CD14-positive monocyte (primary cell): ENCODE data around the gene LAMA4. TPM values are rescaled to one million over a fixed set of nuclear protein-coding genes. Genes with fewer than 3 reads are reported as not detected.

Experiments used
- DNase-seq, 3 donors: peaks; one replicate each; pipeline ENCODE4 v3.0.0-alpha.2; 2011 to 2022
- H2AFZ ChIP-seq: 2 replicates; pipeline ENCODE4 v1.6.0; 2012; ENCODE audit warnings: mild to moderate bottlenecking, low read depth, low read length, inconsistent platforms; ENCODE audit not compliant: insufficient read depth, poor library complexity, severe bottlenecking
- H3K27ac ChIP-seq, 2 donors: 1 replicate in 1 of 2; 2 replicates in 1 of 2; pipeline ENCODE4 v1.5.1; 2012 to 2013; ENCODE audit warnings: low read length in 2 of 2, control low read depth in 1 of 2, inconsistent platforms in 1 of 2, low read depth in 1 of 2, mild to moderate bottlenecking in 1 of 2
- H3K27me3 ChIP-seq, 2 donors: one replicate each; pipeline versions ENCODE4 v1.6.0 to v1.6.1; 2011 to 2013; ENCODE audit warnings: low read length in 2 of 2; ENCODE audit not compliant: control insufficient read depth in 2 of 2, insufficient read depth in 2 of 2
- H3K36me3 ChIP-seq, 2 donors: replicated peaks in 1 of 2; 1 replicate in 1 of 2; 2 replicates in 1 of 2; pipeline versions ENCODE4 v1.5.1 to v1.6.1; 2012 to 2013; ENCODE audit warnings: low read length in 2 of 2, control low read depth in 1 of 2, inconsistent platforms in 1 of 2, mild to moderate bottlenecking in 1 of 2; ENCODE audit not compliant: insufficient read depth in 2 of 2, control insufficient read depth in 1 of 2
- H3K4me1 ChIP-seq, 2 donors: 1 replicate in 1 of 2; 2 replicates in 1 of 2; pipeline versions ENCODE4 v1.5.1 to v1.6.1; 2012 to 2013; ENCODE audit warnings: low read length in 2 of 2, control low read depth in 1 of 2, inconsistent platforms in 1 of 2, mild to moderate bottlenecking in 1 of 2, moderate library complexity in 1 of 2; ENCODE audit not compliant: insufficient read depth in 2 of 2, control insufficient read depth in 1 of 2
- H3K4me2 ChIP-seq: replicated peaks from 2 replicates; pipeline ENCODE3; 2012; ENCODE audit warnings: low read length, moderate library complexity, mild to moderate bottlenecking; ENCODE audit not compliant: poor library complexity, severe bottlenecking; ENCODE audit errors: extremely low read depth
- H3K4me3 ChIP-seq, 3 experiments: fragments of 200-600 bp in 1 of 3; sonication (generic) in 1 of 3; replicated peaks in 1 of 3; 1 replicate in 2 of 3; 2 replicates in 1 of 3; pipeline ENCODE4 v1.5.1; 2011 to 2013; ENCODE audit warnings: low read length in 3 of 3, mild to moderate bottlenecking in 3 of 3, control low read depth in 2 of 3, low read depth in 2 of 3, inconsistent platforms in 1 of 3, moderate library complexity in 1 of 3
- H3K79me2 ChIP-seq: 2 replicates; pipeline ENCODE4 v1.6.0; 2012; ENCODE audit warnings: mild to moderate bottlenecking, control low read depth, inconsistent platforms, low read length, moderate library complexity; ENCODE audit not compliant: insufficient read depth
- H3K9ac ChIP-seq: 2 replicates; pipeline ENCODE4 v1.6.0; 2017; ENCODE audit warnings: low read length, mild to moderate bottlenecking; ENCODE audit not compliant: insufficient read depth, poor library complexity, severe bottlenecking
- H3K9me3 ChIP-seq, 2 donors: replicated peaks in 1 of 2; 1 replicate in 1 of 2; 2 replicates in 1 of 2; pipeline versions ENCODE4 v1.5.1 to v1.6.1; 2012 to 2013; ENCODE audit warnings: low read length in 2 of 2, control low read depth in 1 of 2; ENCODE audit not compliant: control insufficient read depth in 1 of 2, insufficient read depth in 1 of 2
- H4K20me1 ChIP-seq: 2 replicates; pipeline ENCODE4 v1.6.0; 2012; ENCODE audit warnings: mild to moderate bottlenecking, low read length, control low read depth, moderate library complexity; ENCODE audit not compliant: insufficient read depth
- H3K27ac Mint-ChIP-seq, 7 donors: one replicate each; pipeline ENCODE4 v1.8.0; 2020; ENCODE audit warnings: mild to moderate bottlenecking in 7 of 7, mixed read lengths in 7 of 7, moderate library complexity in 6 of 7, inconsistent platforms in 2 of 7
- H3K27me3 Mint-ChIP-seq, 3 donors: one replicate each; pipeline ENCODE4 v1.8.0; 2021 to 2022; ENCODE audit warnings: low read depth in 3 of 3, mild to moderate bottlenecking in 3 of 3, mixed read lengths in 3 of 3, moderate library complexity in 3 of 3, inconsistent platforms in 1 of 3
- H3K36me3 Mint-ChIP-seq, 2 donors: one replicate each; pipeline ENCODE4 v1.8.0; 2020; ENCODE audit warnings: mixed read lengths in 2 of 2, inconsistent platforms in 1 of 2, mild to moderate bottlenecking in 1 of 2
- H3K4me1 Mint-ChIP-seq: one replicate; pipeline ENCODE4 v1.8.0; 2020; ENCODE audit warnings: mild to moderate bottlenecking, mixed read lengths
- H3K4me3 Mint-ChIP-seq, 2 donors: one replicate each; pipeline ENCODE4 v1.8.0; 2020; ENCODE audit warnings: mild to moderate bottlenecking in 2 of 2, mixed read lengths in 2 of 2, moderate library complexity in 1 of 2
- H3K9me3 Mint-ChIP-seq, 7 donors: one replicate each; pipeline ENCODE4 v1.8.0; 2020 to 2022; ENCODE audit warnings: mixed read lengths in 7 of 7, mild to moderate bottlenecking in 6 of 7, moderate library complexity in 6 of 7, inconsistent platforms in 2 of 7
- WGBS: methylation state at CpG from one replicate; pipeline ENCODE4 v1.1.5; 2013; ENCODE audit warnings: missing lambda C conversion rate; ENCODE audit not compliant: insufficient coverage; 5-methylcytosine and 5-hydroxymethylcytosine counted together
- intact Hi-C, 2 donors: fragments of 100-400 bp; cut with micrococcal nuclease; formaldehyde crosslinking; loops; one replicate each; pipeline versions ENCODE4 v1.15.0 to v1.15.1; 2023
- polyA plus RNA-seq, 3 donors: library from polyadenylated mRNA; depleted of rRNA in 1 of 3; unstranded in 2 of 3; stranded (reverse) in 1 of 3; fragments of 300-500 nt in 2 of 3; fragments of >200 nt in 1 of 3; fragmentation: Illumina TruSeq in 2 of 3; gene quantifications; 1 replicate in 2 of 3; 2 replicates in 1 of 3; pipeline ENCODE4 v1.2.3, GENCODE V29; 2012 to 2021
- TF ChIP-seq, protein P1 (sequence below): fragments of 200-600 bp; IDR thresholded peaks from one replicate; pipeline ENCODE4 v1.8.0; 2022; ENCODE audit warnings: antibody characterized with exemption, mild to moderate bottlenecking

Gene LAMA4
- polyA plus RNA-seq, 3 donors = not detected

DNA sequence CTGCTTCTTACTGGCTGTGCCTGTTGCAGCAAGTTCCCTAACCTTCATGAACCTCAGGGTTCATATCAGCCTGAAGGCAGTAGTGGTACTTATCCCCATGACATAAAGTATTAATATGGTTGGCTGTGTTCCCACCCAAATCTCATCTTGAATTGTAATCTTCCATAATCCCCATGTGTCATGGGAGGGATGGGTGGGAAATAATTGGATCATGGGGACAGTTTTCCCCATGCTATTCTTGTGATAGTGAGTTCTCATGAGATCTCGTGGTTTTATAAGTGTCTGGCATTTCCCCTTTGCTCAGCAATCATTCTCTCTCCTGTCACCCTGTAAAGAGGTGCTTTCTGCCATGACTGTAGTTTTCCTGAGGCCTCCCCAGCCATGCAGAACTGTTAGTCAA lies 105.1 kb downstream of the LAMA4 start:
- intact Hi-C loops = no loop called here
- Histone ChIP-seq H3K79me2 (no peaks in the 10 kb centered on the region), H3K9ac (no peak overlapping the region), H3K4me2 (no peak overlapping the region), H2AFZ (no peak overlapping the region), H3K4me3 (no peak overlapping the region), H3K36me3 (no peaks in the 10 kb centered on the region), H3K9me3 (no peaks in the 10 kb centered on the region), H3K27me3 (no peaks in the 10 kb centered on the region), H3K27ac (no peak overlapping the region), H3K4me1 (peaks cover 0 to 4% of the 10 kb centered on the region in 2 donors), H4K20me1 (no peaks in the 10 kb centered on the region)
- no peaks in the 10 kb centered on the region for H3K9me3 Mint-ChIP-seq
- H3K4me1 Mint-ChIP-seq = peaks cover 8% of the 10 kb centered on the region
- no peak overlapping the region for H3K4me3 Mint-ChIP-seq
- TF ChIP-seq, protein P1, sequence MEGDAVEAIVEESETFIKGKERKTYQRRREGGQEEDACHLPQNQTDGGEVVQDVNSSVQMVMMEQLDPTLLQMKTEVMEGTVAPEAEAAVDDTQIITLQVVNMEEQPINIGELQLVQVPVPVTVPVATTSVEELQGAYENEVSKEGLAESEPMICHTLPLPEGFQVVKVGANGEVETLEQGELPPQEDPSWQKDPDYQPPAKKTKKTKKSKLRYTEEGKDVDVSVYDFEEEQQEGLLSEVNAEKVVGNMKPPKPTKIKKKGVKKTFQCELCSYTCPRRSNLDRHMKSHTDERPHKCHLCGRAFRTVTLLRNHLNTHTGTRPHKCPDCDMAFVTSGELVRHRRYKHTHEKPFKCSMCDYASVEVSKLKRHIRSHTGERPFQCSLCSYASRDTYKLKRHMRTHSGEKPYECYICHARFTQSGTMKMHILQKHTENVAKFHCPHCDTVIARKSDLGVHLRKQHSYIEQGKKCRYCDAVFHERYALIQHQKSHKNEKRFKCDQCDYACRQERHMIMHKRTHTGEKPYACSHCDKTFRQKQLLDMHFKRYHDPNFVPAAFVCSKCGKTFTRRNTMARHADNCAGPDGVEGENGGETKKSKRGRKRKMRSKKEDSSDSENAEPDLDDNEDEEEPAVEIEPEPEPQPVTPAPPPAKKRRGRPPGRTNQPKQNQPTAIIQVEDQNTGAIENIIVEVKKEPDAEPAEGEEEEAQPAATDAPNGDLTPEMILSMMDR = no peak
- no peak overlapping the region for H3K27ac Mint-ChIP-seq
- peaks cover 0 to 4% (median 3%) of the 10 kb centered on the region in 3 donors for H3K27me3 Mint-ChIP-seq
- H3K36me3 Mint-ChIP-seq = no peaks in the 10 kb centered on the region
- WGBS = no CpG with 5 or more reads among the region's 1 CpG
- no peak for DNase-seq

DNA sequence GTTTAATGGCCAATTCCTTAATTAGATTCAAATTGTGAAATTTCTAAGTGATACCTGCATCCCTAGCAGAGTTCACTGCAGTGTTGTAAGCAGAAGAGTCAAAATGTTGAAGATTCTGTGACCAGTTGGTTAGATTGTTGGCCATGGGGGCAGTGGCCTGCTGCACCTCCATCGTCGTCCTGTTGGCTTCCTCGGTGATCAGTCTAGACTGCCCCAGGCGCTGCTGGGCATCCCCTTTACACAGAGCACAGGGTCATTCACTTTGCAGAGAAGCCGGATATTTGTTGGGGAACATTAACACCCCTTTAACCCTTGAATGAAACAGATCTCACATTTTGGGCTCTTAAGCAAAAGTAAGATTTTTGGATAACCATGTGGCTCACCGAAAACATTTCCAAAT lies 106.3 kb downstream of the LAMA4 start:
- H3K4me1 ChIP-seq = no peaks in the 10 kb centered on the region
- WGBS = 100% methylated on average over 4 of the region's 6 CpGs
- Mint-ChIP-seq H3K9me3 (no peaks in the 10 kb centered on the region), H3K4me1 (peaks cover 3% of the 10 kb centered on the region), H3K4me3 (no peak overlapping the region), H3K36me3 (no peaks in the 10 kb centered on the region), H3K27ac (no peak overlapping the region), H3K27me3 (peaks cover 0 to 4% (median 3%) of the 10 kb centered on the region in 3 donors)
- no peak overlapping the region for H3K4me2 ChIP-seq
- H4K20me1 ChIP-seq = no peaks in the 10 kb centered on the region
- H3K36me3 ChIP-seq = no peaks in the 10 kb centered on the region
- no peak overlapping the region for H3K27ac ChIP-seq
- H3K4me3 ChIP-seq = no peak overlapping the region
- no peaks in the 10 kb centered on the region for H3K9me3 ChIP-seq
- intact Hi-C loops = no loop called here
- H3K27me3 ChIP-seq = no peaks in the 10 kb centered on the region
- H3K79me2 ChIP-seq = no peaks in the 10 kb centered on the region
- DNase-seq = no peak
- TF ChIP-seq, protein P1 = no peak
- no peak overlapping the region for H2AFZ ChIP-seq
- no peak overlapping the region for H3K9ac ChIP-seq
